Panc1 (cell line): ENCODE data around the gene CDK11B. TPM values are rescaled to one million over a fixed set of nuclear protein-coding genes. Genes with fewer than 3 reads are reported as not detected.

Source experiments
- ATAC-seq: fragments of 200-7000 bp; cut with Tn5 transposase; 2 replicates; pipeline ENCODE4 v1.9.1; 2020; ENCODE audit warnings: mild to moderate bottlenecking, moderate library complexity
- BruUV-seq: library from RNA; stranded (reverse); fragments of 400-500 nt; replicated peaks from 2 replicates; lab custom pipeline; 2021; lab: Mats Ljungman, UMichigan
- CTCF ChIA-PET: fragments of 300-600 bp; sonication (Branson Sonifier 250); formaldehyde crosslinking; loops from one replicate; lab custom pipeline; 2022; ENCODE audit warnings: antibody characterized with exemption; lab: Charles Lee
- POLR2A ChIA-PET: fragments of 300-600 bp; sonication (Branson Sonifier 250); formaldehyde crosslinking; loops from one replicate; lab custom pipeline; 2022; ENCODE audit warnings: antibody characterized with exemption; lab: Charles Lee
- DNase-seq: peaks from one replicate; pipeline ENCODE4 v3.0.0-alpha.2; 2010; ENCODE audit warnings: low read depth, low spot score
- H3K27ac ChIP-seq: 2 replicates; pipeline ENCODE4 v1.5.1; 2011; ENCODE audit warnings: mild to moderate bottlenecking, low read length, inconsistent platforms
- H3K27me3 ChIP-seq: fragments of 200-500 bp; sonication (Bioruptor generic); 2 replicates; pipeline ENCODE4 v1.6.0; 2014; ENCODE audit warnings: low read length, inconsistent platforms; ENCODE audit not compliant: control insufficient read depth, insufficient read depth
- H3K36me3 ChIP-seq: fragments of 200-500 bp; sonication (Bioruptor generic); 2 replicates; pipeline ENCODE4 v1.5.1; 2014; ENCODE audit warnings: inconsistent platforms, mild to moderate bottlenecking, low read length, moderate library complexity; ENCODE audit not compliant: control insufficient read depth, insufficient read depth
- H3K4me1 ChIP-seq: 2 replicates; pipeline ENCODE4 v1.5.1; 2011; ENCODE audit warnings: inconsistent platforms, mild to moderate bottlenecking, low read length, moderate library complexity; ENCODE audit not compliant: control insufficient read depth, insufficient read depth
- H3K4me3 ChIP-seq, 2 experiments: 2 replicates each; pipeline ENCODE4 v1.5.1; 2011 to 2012; ENCODE audit warnings: low read depth in 2 of 2, low read length in 2 of 2, mild to moderate bottlenecking in 2 of 2, inconsistent platforms in 1 of 2, moderate library complexity in 1 of 2
- H3K9me3 ChIP-seq: fragments of 200-500 bp; sonication (Bioruptor generic); 2 replicates; pipeline ENCODE4 v1.5.1; 2014; ENCODE audit warnings: low read depth, mild to moderate bottlenecking, inconsistent platforms, low read length, moderate library complexity; ENCODE audit not compliant: control insufficient read depth, insufficient read depth
- POLR2AphosphoS5 ChIP-seq: IDR thresholded peaks from 2 replicates; pipeline ENCODE4 v1.6.1; 2012; ENCODE audit warnings: mild to moderate bottlenecking, low read depth, low read length, moderate library complexity
- SIN3A ChIP-seq: IDR thresholded peaks from 2 replicates; pipeline ENCODE4 v1.6.1; 2012; ENCODE audit warnings: low read depth, mild to moderate bottlenecking, low read length, moderate library complexity, borderline replicate concordance; ENCODE audit not compliant: insufficient read depth
- TCF7L2 ChIP-seq: IDR thresholded peaks from 2 replicates; pipeline ENCODE4 v1.6.1; 2011; ENCODE audit warnings: mild to moderate bottlenecking, low read depth, low read length, inconsistent platforms
- in situ Hi-C: cut with HindIII; loops from 2 replicates; pipeline ENCODE4 v1.10.0; 2016; ENCODE audit warnings: low sequenced_read_pairs, low pct_unique_long_range_greater_than_20kb
- intact Hi-C: fragments of 100-400 bp; cut with micrococcal nuclease; formaldehyde crosslinking; loops from one replicate; pipeline ENCODE4 v1.10.0; 2022; ENCODE audit not compliant: unreplicated experiment
- total RNA-seq: library from RNA; stranded (reverse); gene quantifications from one replicate; pipeline ENCODE4 v1.2.1, GENCODE V29; 2021; ENCODE audit not compliant: unreplicated experiment
- TF ChIP-seq, protein P1 (sequence below), 2 experiments: IDR thresholded peaks; 2 replicates each; pipeline ENCODE4 v1.6.1; 2011 to 2012; ENCODE audit warnings: low read depth in 2 of 2, control low read depth in 1 of 2, low read length in 1 of 2, mild to moderate bottlenecking in 1 of 2, moderate library complexity in 1 of 2; ENCODE audit not compliant: insufficient read depth in 1 of 2
- TF ChIP-seq, protein P2 (sequence below): fragments of 450-650 bp; IDR thresholded peaks from 2 replicates; pipeline ENCODE4 v1.5.1; 2017; ENCODE audit warnings: mild to moderate bottlenecking

CDK11B gene
- total RNA-seq, 1 experiment from 2014 or later: 36.5 TPM

DNA sequence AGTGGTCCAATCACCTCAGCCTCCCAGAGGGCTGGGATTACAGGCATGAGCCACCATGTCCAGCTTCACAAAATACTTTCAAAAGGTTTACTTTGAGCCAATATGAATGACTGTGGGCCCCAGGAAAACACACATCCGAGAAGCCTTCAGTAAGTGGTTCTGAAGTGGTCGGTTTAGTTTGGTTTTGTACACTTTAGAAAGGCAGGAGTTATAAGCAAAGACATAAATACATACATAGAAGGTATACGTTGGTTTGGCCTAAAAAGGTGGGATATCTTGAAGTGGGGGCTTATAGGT is 46.8 kb downstream of the CDK11B start:
- no peaks in the 10 kb centered on the region for H3K9me3 ChIP-seq
- H3K27me3 ChIP-seq: no peaks in the 10 kb centered on the region
- no peaks in the 10 kb centered on the region for H3K36me3 ChIP-seq
- peaks cover 16% of the 10 kb centered on the region for H3K4me1 ChIP-seq
- ChIA-PET POLR2A (no interaction called here), CTCF (no interaction called here)
- BruUV-seq: no TSS peak
- intact Hi-C loops: no loop called here
- H3K4me3 ChIP-seq: no peak overlapping the region
- TF ChIP-seq, protein P1, sequence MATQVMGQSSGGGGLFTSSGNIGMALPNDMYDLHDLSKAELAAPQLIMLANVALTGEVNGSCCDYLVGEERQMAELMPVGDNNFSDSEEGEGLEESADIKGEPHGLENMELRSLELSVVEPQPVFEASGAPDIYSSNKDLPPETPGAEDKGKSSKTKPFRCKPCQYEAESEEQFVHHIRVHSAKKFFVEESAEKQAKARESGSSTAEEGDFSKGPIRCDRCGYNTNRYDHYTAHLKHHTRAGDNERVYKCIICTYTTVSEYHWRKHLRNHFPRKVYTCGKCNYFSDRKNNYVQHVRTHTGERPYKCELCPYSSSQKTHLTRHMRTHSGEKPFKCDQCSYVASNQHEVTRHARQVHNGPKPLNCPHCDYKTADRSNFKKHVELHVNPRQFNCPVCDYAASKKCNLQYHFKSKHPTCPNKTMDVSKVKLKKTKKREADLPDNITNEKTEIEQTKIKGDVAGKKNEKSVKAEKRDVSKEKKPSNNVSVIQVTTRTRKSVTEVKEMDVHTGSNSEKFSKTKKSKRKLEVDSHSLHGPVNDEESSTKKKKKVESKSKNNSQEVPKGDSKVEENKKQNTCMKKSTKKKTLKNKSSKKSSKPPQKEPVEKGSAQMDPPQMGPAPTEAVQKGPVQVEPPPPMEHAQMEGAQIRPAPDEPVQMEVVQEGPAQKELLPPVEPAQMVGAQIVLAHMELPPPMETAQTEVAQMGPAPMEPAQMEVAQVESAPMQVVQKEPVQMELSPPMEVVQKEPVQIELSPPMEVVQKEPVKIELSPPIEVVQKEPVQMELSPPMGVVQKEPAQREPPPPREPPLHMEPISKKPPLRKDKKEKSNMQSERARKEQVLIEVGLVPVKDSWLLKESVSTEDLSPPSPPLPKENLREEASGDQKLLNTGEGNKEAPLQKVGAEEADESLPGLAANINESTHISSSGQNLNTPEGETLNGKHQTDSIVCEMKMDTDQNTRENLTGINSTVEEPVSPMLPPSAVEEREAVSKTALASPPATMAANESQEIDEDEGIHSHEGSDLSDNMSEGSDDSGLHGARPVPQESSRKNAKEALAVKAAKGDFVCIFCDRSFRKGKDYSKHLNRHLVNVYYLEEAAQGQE (IDR thresholded peaks at IDR 0.05; ENCODE audit: insufficient read depth in 1 of 2, low read depth in 2 of 2, low read length in 1 of 2): no peak
- TF ChIP-seq, protein P2, sequence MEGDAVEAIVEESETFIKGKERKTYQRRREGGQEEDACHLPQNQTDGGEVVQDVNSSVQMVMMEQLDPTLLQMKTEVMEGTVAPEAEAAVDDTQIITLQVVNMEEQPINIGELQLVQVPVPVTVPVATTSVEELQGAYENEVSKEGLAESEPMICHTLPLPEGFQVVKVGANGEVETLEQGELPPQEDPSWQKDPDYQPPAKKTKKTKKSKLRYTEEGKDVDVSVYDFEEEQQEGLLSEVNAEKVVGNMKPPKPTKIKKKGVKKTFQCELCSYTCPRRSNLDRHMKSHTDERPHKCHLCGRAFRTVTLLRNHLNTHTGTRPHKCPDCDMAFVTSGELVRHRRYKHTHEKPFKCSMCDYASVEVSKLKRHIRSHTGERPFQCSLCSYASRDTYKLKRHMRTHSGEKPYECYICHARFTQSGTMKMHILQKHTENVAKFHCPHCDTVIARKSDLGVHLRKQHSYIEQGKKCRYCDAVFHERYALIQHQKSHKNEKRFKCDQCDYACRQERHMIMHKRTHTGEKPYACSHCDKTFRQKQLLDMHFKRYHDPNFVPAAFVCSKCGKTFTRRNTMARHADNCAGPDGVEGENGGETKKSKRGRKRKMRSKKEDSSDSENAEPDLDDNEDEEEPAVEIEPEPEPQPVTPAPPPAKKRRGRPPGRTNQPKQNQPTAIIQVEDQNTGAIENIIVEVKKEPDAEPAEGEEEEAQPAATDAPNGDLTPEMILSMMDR: no peak
- no peak for TF ChIP-seq SIN3A
- TF ChIP-seq POLR2AphosphoS5: no peak
- TF ChIP-seq TCF7L2: no peak
- DNase-seq (no peak), ATAC-seq (no peak)
- in situ Hi-C loops: no loop called here
- H3K27ac ChIP-seq: no peak overlapping the region

DNA sequence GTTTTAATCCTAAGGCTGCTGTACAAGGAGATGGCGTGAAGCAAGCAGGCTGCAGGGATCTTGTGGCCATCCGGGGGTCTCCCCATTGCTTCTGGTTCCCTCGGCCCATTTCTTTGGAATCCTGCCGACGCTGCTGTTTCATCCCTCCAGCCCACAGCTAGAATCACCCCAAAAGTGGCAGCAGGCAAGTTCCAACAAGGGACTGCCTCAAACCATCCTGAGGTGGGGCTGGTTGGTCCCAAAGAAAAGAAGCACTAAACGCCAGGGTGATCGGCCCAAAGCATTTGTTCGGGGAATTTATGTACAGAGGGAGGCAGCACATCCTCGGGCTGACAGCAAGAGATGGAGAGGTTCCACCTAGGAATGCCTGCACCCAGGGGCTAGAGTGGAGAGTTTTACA is 48.0 kb downstream of the CDK11B start:
- CTCF ChIA-PET: interaction anchor here (0.5 kb wide), 1 partner anchor 27 kb away, joined by 3 read pairs; no protein-coding TSS in a partner anchor
- H3K27ac ChIP-seq: no peak overlapping the region
- in situ Hi-C loops (no loop called here), intact Hi-C loops (no loop called here)
- no peaks in the 10 kb centered on the region for H3K27me3 ChIP-seq
- peaks cover 10% of the 10 kb centered on the region for H3K4me1 ChIP-seq
- no peak for TF ChIP-seq TCF7L2
- TF ChIP-seq SIN3A: no peak
- no peak for TF ChIP-seq POLR2AphosphoS5
- TF ChIP-seq, protein P2: no peak
- TF ChIP-seq, protein P1 (IDR thresholded peaks at IDR 0.05; ENCODE audit: insufficient read depth in 1 of 2, low read depth in 2 of 2, low read length in 1 of 2): no peak
- ATAC-seq: no peak
- no peaks in the 10 kb centered on the region for H3K9me3 ChIP-seq
- POLR2A ChIA-PET: no interaction called here
- BruUV-seq: no TSS peak
- no peaks in the 10 kb centered on the region for H3K36me3 ChIP-seq
- no peak overlapping the region for H3K4me3 ChIP-seq
- DNase-seq: no peak
